ENCODE measurements around the gene POU2AF1. TPM values are rescaled to one million over a fixed set of nuclear protein-coding genes. Genes with fewer than 3 reads are reported as not detected.

POU2AF1 gene
- total and polyA plus RNA-seq, 2 of the 13 experiments (the other 11 are each of a cell fraction or from before 2014, with no cell fraction given), result 1.9 to 3.6 TPM

GRCh38 chr11:111335549-111335948 is 43.5 kb downstream of the POU2AF1 start:
- Histone ChIP-seq H3K79me2 (ENCODE audit: insufficient read depth, low read length) (no peaks in the 10 kb centered on the region), H3K4me1 (ENCODE audit: insufficient read depth, low read length) (peaks cover 79% of the 10 kb centered on the region), H3K4me2 (ENCODE audit: low read depth, low read length) (peak overlapping the region; percentile 90), H3K27me3 (ENCODE audit: control insufficient read depth in 1 of 2, insufficient read depth in 2 of 2, low read length in 2 of 2) (no peaks in the 10 kb centered on the region), H3K9me3 (ENCODE audit: low read length) (peaks cover 12% of the 10 kb centered on the region), H2AFZ (ENCODE audit: low read length) (no peak overlapping the region), H3K4me3 (replicated peaks in 1 of 3; ENCODE audit: insufficient read depth in 1 of 3, low read depth in 2 of 3, low read length in 3 of 3) (peak overlapping the region; percentile 35 to 59 (median 49)), H3K9ac (ENCODE audit: insufficient read depth, low read depth, low read length) (peak overlapping the region; percentile 69), H3K36me3 (replicated peaks in 1 of 2; ENCODE audit: control insufficient read depth in 1 of 2, insufficient read depth in 2 of 2, low read length in 2 of 2) (no peaks in the 10 kb centered on the region), H4K20me1 (ENCODE audit: insufficient read depth, low read length) (no peaks in the 10 kb centered on the region), H3K27ac (ENCODE audit: extremely low read length, insufficient read depth, low read length) (peak overlapping the region; percentile 78)
- BruUV-seq (replicated peaks), result TSS peak; percentile 81
- intact Hi-C loops (cut with micrococcal nuclease; ENCODE audit: unreplicated experiment), result loop anchor here (1.0 to 2.0 kb wide), 4 partner anchors 25 to 53 kb away; partner anchors contain the start of gene POU2AF3
- FAIRE-seq, result no peak
- ATAC-seq, result peak; percentile 20
- in situ Hi-C loops (cut with HindIII; ENCODE audit: extremely low pct_ligation_motif_present, low pct_unique_long_range_greater_than_20kb), result no loop called here
- WGBS (ENCODE audit: low lambda C conversion rate), result 1% methylated on average over 6 of the region's 6 CpGs
- no peak for DNase-seq (ENCODE audit: low spot score)
- ChIA-PET POLR2A (interaction anchor here (1.0 to 8.2 kb wide), 16 partner anchors 8 to 86 kb away, joined by 3 to 197 read pairs (median 11); partner anchors contain the start of gene POU2AF3), CTCF (ENCODE audit: low intra/inter-chr PET ratio, low total read pairs) (interaction anchor here (1.4 to 2.1 kb wide), 3 partner anchors 25 to 88 kb away, joined by 3 to 6 read pairs (median 4); no protein-coding TSS in a partner anchor)
- TF ChIP-seq HNRNPLL (IDR thresholded peaks at IDR 0.05; ENCODE audit: low read depth, low read length, poor library complexity, severe bottlenecking) (no peak), ZSCAN29 (CRISPR knock-in tag; conservative IDR thresholded peaks at IDR 0.05) (no peak), ZNF720 (CRISPR knock-in tag; IDR thresholded peaks at IDR 0.05) (no peak), KLF11 (CRISPR knock-in tag; IDR thresholded peaks at IDR 0.05) (no peak), MAX (IDR thresholded peaks at IDR 0.05) (no peak), SMAD3 (CRISPR knock-in tag; IDR thresholded peaks at IDR 0.05) (no peak), PLRG1 (conservative IDR thresholded peaks at IDR 0.05) (no peak), ZNF543 (CRISPR knock-in tag; IDR thresholded peaks at IDR 0.05) (0 out of 2 replicates have a peak, but pooled peaks have one; percentile 47), BRD4 (CRISPR knock-in tag; IDR thresholded peaks at IDR 0.05) (0 out of 2 replicates have a peak, but pooled peaks have one; percentile 28), CTCF (CRISPR knock-in tag; IDR thresholded peaks at IDR 0.05) (no peak; the same call in 1 of the 2 replicates), ARHGAP35 (CRISPR knock-in tag; IDR thresholded peaks at IDR 0.05; ENCODE audit: borderline replicate concordance) (no peak), SNAPC5 (CRISPR knock-in tag; IDR thresholded peaks at IDR 0.05; ENCODE audit: borderline replicate concordance) (no peak), ZBTB20 (CRISPR knock-in tag; IDR thresholded peaks at IDR 0.05; ENCODE audit: borderline replicate concordance, low read depth) (no peak), ARNT2 (CRISPR knock-in tag; IDR thresholded peaks at IDR 0.05; ENCODE audit: low read depth) (0 out of 2 replicates have a peak, but pooled peaks have one; percentile 37), ZBTB14 (CRISPR knock-in tag; IDR thresholded peaks at IDR 0.05) (no peak), AHDC1 (CRISPR knock-in tag; IDR thresholded peaks at IDR 0.05; ENCODE audit: borderline replicate concordance) (0 out of 2 replicates have a peak, but pooled peaks have one; percentile 6)
